Ishikawa (cell line): ENCODE data around the gene ALG5.

Experiments used
- CREB1 ChIP-seq: IDR thresholded peaks from 2 replicates; pipeline ENCODE4 v1.6.1; 2012; ENCODE audit warnings: low read depth
- NFIC ChIP-seq: IDR thresholded peaks from 2 replicates; pipeline ENCODE4 v1.6.1; 2012
- RAD21 ChIP-seq: IDR thresholded peaks from 2 replicates; pipeline ENCODE4 v1.6.1; 2012; ENCODE audit warnings: low read depth
- TCF12 ChIP-seq: IDR thresholded peaks from 2 replicates; pipeline ENCODE4 v1.6.1; 2012; ENCODE audit warnings: low read depth
- TF ChIP-seq, protein P1 (sequence below): IDR thresholded peaks from 2 replicates; pipeline ENCODE4 v1.6.1; 2012; ENCODE audit warnings: low read depth, mild to moderate bottlenecking

DNA sequence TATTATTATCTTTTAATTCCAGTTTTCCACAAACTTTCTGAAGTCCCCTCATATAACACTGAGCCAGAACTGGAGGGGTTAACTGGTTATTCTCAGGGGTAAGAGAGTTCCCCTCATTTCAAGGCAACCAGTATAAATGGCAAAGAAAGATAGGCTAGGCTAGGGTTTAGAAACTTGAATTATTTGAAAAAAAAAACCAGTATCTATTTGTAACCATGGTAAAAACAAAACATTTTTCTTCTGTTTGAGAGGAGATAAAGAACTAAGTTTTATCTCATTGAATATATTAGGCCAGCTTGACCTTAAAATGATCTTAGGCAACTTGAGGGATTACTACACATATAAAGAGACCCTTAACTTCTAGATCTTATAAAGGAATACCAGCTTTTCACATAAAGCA lies 40.8 kb upstream of the ALG5 start:
- no peak for TF ChIP-seq TCF12
- no peak for TF ChIP-seq CREB1
- no peak for TF ChIP-seq NFIC
- no peak for TF ChIP-seq RAD21
- TF ChIP-seq, protein P1, sequence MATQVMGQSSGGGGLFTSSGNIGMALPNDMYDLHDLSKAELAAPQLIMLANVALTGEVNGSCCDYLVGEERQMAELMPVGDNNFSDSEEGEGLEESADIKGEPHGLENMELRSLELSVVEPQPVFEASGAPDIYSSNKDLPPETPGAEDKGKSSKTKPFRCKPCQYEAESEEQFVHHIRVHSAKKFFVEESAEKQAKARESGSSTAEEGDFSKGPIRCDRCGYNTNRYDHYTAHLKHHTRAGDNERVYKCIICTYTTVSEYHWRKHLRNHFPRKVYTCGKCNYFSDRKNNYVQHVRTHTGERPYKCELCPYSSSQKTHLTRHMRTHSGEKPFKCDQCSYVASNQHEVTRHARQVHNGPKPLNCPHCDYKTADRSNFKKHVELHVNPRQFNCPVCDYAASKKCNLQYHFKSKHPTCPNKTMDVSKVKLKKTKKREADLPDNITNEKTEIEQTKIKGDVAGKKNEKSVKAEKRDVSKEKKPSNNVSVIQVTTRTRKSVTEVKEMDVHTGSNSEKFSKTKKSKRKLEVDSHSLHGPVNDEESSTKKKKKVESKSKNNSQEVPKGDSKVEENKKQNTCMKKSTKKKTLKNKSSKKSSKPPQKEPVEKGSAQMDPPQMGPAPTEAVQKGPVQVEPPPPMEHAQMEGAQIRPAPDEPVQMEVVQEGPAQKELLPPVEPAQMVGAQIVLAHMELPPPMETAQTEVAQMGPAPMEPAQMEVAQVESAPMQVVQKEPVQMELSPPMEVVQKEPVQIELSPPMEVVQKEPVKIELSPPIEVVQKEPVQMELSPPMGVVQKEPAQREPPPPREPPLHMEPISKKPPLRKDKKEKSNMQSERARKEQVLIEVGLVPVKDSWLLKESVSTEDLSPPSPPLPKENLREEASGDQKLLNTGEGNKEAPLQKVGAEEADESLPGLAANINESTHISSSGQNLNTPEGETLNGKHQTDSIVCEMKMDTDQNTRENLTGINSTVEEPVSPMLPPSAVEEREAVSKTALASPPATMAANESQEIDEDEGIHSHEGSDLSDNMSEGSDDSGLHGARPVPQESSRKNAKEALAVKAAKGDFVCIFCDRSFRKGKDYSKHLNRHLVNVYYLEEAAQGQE, result no peak
